IgD-negative memory B cell (primary cell): Measurements from ENCODE around the gene CCDC196. TPM values are rescaled to one million over a fixed set of nuclear protein-coding genes. Genes with fewer than 3 reads are reported as not detected.
A peak's percentile ranks its signal among the peaks of the same experiment; 100 is the strongest.
"Not testable (repeated sequence)": the region's sequence is repeated elsewhere in the genome, so short reads cannot be mapped to it uniquely, and the experiment has no call there.

Experiments used
- H3K27ac Mint-ChIP-seq, 3 donors: one replicate each; pipeline ENCODE4 v1.8.0; 2020 to 2022; ENCODE audit warnings: mild to moderate bottlenecking in 3 of 3, mixed read lengths in 3 of 3, moderate library complexity in 1 of 3
- H3K27me3 Mint-ChIP-seq: one replicate; pipeline ENCODE4 v1.8.0; 2021; ENCODE audit warnings: mixed read lengths
- H3K36me3 Mint-ChIP-seq: one replicate; pipeline ENCODE4 v1.8.0; 2020; ENCODE audit warnings: mild to moderate bottlenecking, mixed read lengths
- H3K4me1 Mint-ChIP-seq, 3 donors: one replicate each; pipeline ENCODE4 v1.8.0; 2020 to 2022; ENCODE audit warnings: mixed read lengths in 3 of 3, mild to moderate bottlenecking in 1 of 3
- H3K4me3 Mint-ChIP-seq, 4 donors: one replicate each; pipeline ENCODE4 v1.8.0; 2020 to 2022; ENCODE audit warnings: mild to moderate bottlenecking in 4 of 4, mixed read lengths in 4 of 4, moderate library complexity in 3 of 4
- H3K9me3 Mint-ChIP-seq, 3 donors: one replicate each; pipeline ENCODE4 v1.8.0; 2020 to 2021; ENCODE audit warnings: mixed read lengths in 3 of 3, mild to moderate bottlenecking in 1 of 3
- polyA plus RNA-seq: library from polyadenylated mRNA; unstranded; fragments of 300-500 nt; fragmentation: Illumina TruSeq; gene quantifications from one replicate; pipeline ENCODE4 v1.2.3, GENCODE V29; 2021

Gene CCDC196
- polyA plus RNA-seq, 1 donor from 2014 or later, result not detected

- Mint-ChIP-seq H3K27ac (peak within 1 kb of the TSS; percentile 66 to 96 (median 91)), H3K9me3 (no peaks in the 10 kb centered on the region), H3K4me3 (peak within 1 kb of the TSS; percentile 96 to 100 (median 99)), H3K27me3 (peaks cover 3% of the 10 kb centered on the region), H3K4me1 (peaks cover 19 to 23% (median 21%) of the 10 kb centered on the region in 3 donors), H3K36me3 (no peaks in the 10 kb centered on the region)
Observed at GRCh38 chr14:66507722-66508546, 21.8 kb downstream of the CCDC196 start, which contains the start of gene GPHN. Gene GPHN (plus strand): TSS chr14:66508147.

- Mint-ChIP-seq H3K36me3 (no peaks in the 10 kb centered on the region), H3K9me3 (no peaks in the 10 kb centered on the region), H3K27ac (peak overlapping the region in 2 of 3 donors; percentile 66 to 91), H3K27me3 (peaks cover 3% of the 10 kb centered on the region), H3K4me1 (peaks cover 23 to 25% (median 24%) of the 10 kb centered on the region in 3 donors), H3K4me3 (peak overlapping the region; percentile 96 to 100 (median 99))
Observed at GRCh38 chr14:66508547-66508845, 22.3 kb downstream of the CCDC196 start.

- Mint-ChIP-seq H3K4me3 (peak overlapping the region; percentile 95 to 100 (median 97)), H3K36me3 (no peaks in the 10 kb centered on the region), H3K9me3 (no peaks in the 10 kb centered on the region), H3K27me3 (peaks cover 3% of the 10 kb centered on the region), H3K27ac (peak overlapping the region; percentile 66 to 92 (median 73)), H3K4me1 (peaks cover 24 to 26% (median 25%) of the 10 kb centered on the region in 3 donors)
Observed at GRCh38 chr14:66508846-66509621, 22.9 kb downstream of the CCDC196 start.

GRCh38 chr14:66509874-66510273, 23.7 kb downstream of the CCDC196 start:
- peaks cover 25 to 34% (median 31%) of the 10 kb centered on the region in 3 donors for H3K4me1 Mint-ChIP-seq
- H3K36me3 Mint-ChIP-seq, result no peaks in the 10 kb centered on the region
- H3K27ac Mint-ChIP-seq, result peak overlapping the region in 1 of 3 donors; percentile 66
- no peaks in the 10 kb centered on the region for H3K9me3 Mint-ChIP-seq
- H3K4me3 Mint-ChIP-seq, result peak overlapping the region; percentile 95 to 100 (median 97)
- peaks cover 3% of the 10 kb centered on the region for H3K27me3 Mint-ChIP-seq

GRCh38 chr14:66511849-66512248, 25.7 kb downstream of the CCDC196 start:
- Mint-ChIP-seq H3K4me1 (peaks cover 27 to 37% (median 35%) of the 10 kb centered on the region in 3 donors), H3K9me3 (no peaks in the 10 kb centered on the region), H3K36me3 (no peaks in the 10 kb centered on the region), H3K27ac (no peak overlapping the region), H3K27me3 (peaks cover 3% of the 10 kb centered on the region), H3K4me3 (peak overlapping the region in 1 of 4 donors; percentile 39)

- Mint-ChIP-seq H3K27ac (no peak overlapping the region), H3K9me3 (peaks cover 0 to 5% (median 4%) of the 10 kb centered on the region in 3 donors), H3K27me3 (peaks cover 3% of the 10 kb centered on the region), H3K36me3 (no peaks in the 10 kb centered on the region), H3K4me3 (no peak overlapping the region), H3K4me1 (peaks cover 24 to 41% (median 38%) of the 10 kb centered on the region in 3 donors)
Observed at GRCh38 chr14:66514213-66514612, 28.0 kb downstream of the CCDC196 start.

- Mint-ChIP-seq H3K27ac (no peak overlapping the region), H3K27me3 (no peaks in the 10 kb centered on the region), H3K4me1 (peaks cover 29 to 48% (median 47%) of the 10 kb centered on the region in 3 donors), H3K36me3 (peaks cover 1% of the 10 kb centered on the region), H3K9me3 (no peaks in the 10 kb centered on the region), H3K4me3 (peak overlapping the region in 1 of 4 donors; percentile 58)
Observed at GRCh38 chr14:66530526-66530925, 44.4 kb downstream of the CCDC196 start.

GRCh38 chr14:66539034-66539433, 52.9 kb downstream of the CCDC196 start:
- Mint-ChIP-seq H3K9me3 (no peaks in the 10 kb centered on the region), H3K36me3 (peaks cover 2% of the 10 kb centered on the region), H3K27ac (no peak overlapping the region), H3K27me3 (no peaks in the 10 kb centered on the region), H3K4me3 (peak overlapping the region in 1 of 4 donors; percentile 51), H3K4me1 (peaks cover 4 to 17% (median 13%) of the 10 kb centered on the region in 3 donors)

- Mint-ChIP-seq H3K27me3 (no peaks in the 10 kb centered on the region), H3K4me3 (no peak overlapping the region), H3K4me1 (peaks cover 4 to 17% (median 13%) of the 10 kb centered on the region in 3 donors), H3K27ac (no peak overlapping the region), H3K9me3 (no peaks in the 10 kb centered on the region), H3K36me3 (peaks cover 2% of the 10 kb centered on the region)
Observed at GRCh38 chr14:66540038-66540437, 53.9 kb downstream of the CCDC196 start.

GRCh38 chr14:66541627-66542026, 55.5 kb downstream of the CCDC196 start:
- Mint-ChIP-seq H3K4me3 (no peak overlapping the region), H3K36me3 (no peaks in the 10 kb centered on the region), H3K4me1 (peaks cover 4 to 13% (median 13%) of the 10 kb centered on the region in 3 donors), H3K27me3 (no peaks in the 10 kb centered on the region), H3K27ac (no peak overlapping the region), H3K9me3 (no peaks in the 10 kb centered on the region)

GRCh38 chr14:66543996-66544395, 57.8 kb downstream of the CCDC196 start:
- Mint-ChIP-seq H3K4me1 (peaks cover 2 to 10% (median 9%) of the 10 kb centered on the region in 3 donors), H3K36me3 (no peaks in the 10 kb centered on the region), H3K27me3 (no peaks in the 10 kb centered on the region), H3K27ac (no peak overlapping the region), H3K4me3 (no peak overlapping the region), H3K9me3 (no peaks in the 10 kb centered on the region)

- not testable (repeated sequence) for H3K27me3 Mint-ChIP-seq, H3K27ac Mint-ChIP-seq, H3K36me3 Mint-ChIP-seq, H3K4me3 Mint-ChIP-seq, H3K4me1 Mint-ChIP-seq, H3K9me3 Mint-ChIP-seq
Observed at GRCh38 chr14:66545191-66545590, 59.0 kb downstream of the CCDC196 start.

- not testable (repeated sequence) for H3K4me3 Mint-ChIP-seq, H3K4me1 Mint-ChIP-seq, H3K27ac Mint-ChIP-seq, H3K36me3 Mint-ChIP-seq, H3K27me3 Mint-ChIP-seq, H3K9me3 Mint-ChIP-seq
Observed at GRCh38 chr14:66545751-66546150, 59.6 kb downstream of the CCDC196 start.
